GM18517 (cell line): ENCODE results near the gene NOP10.
A peak's percentile ranks its signal among the peaks of the same experiment; 100 is the strongest.
"Not testable (repeated sequence)": the region's sequence is repeated elsewhere in the genome, so short reads cannot be mapped to it uniquely, and the experiment has no call there.

Experiments
- ATAC-seq: cut with Tn5 transposase; IDR thresholded peaks from one replicate; pipeline ENCODE4 v1.9.1; 2021; ENCODE audit warnings: mild to moderate bottlenecking, moderate library complexity; ENCODE audit not compliant: unreplicated experiment

Gene NOP10

GRCh38 chr15:34359416-34359815 lies 16.5 kb upstream of the NOP10 start:
- ATAC-seq, result no peak

- no peak for ATAC-seq
Measured at GRCh38 chr15:34358948-34359347, 16.0 kb upstream of the NOP10 start.

DNA sequence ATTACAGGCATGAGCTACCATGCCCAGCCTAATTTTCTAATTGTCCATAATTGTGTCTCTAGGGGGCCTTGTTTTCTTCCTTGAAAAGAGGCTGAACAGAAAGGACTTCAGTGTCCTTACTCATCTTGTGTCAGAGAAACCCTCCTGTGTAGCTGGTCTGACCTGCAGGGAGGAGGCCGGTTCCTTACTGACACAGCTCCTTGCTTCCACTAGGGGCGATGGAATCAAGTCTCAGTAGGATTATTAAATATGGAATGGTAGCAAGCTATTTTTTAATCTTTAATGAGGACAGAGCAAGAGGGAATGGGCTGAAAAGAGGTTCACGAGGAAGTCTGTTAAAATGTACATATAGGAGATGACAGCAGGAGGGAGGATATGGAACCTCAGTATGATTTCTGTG lies 15.4 kb upstream of the NOP10 start:
- ATAC-seq, result no peak

DNA sequence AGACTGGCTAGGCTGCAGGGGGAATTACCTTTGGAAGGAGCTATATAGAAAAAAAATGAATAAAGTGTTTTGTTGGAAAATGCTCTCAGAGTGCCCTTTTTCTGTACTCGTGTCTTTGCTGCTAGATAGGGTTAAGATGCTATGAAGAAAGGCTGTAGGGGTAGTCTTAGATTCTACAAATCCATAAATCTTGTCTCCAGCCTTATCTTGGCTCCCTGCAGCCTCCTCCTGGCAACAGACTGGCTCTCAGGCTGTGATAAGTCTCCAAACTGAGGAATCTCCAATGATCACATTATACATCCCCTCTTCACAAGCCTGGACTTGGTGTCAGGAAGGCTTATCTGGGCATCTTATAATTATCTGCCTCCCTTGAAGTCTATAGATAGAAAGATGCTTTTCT lies 14.7 kb upstream of the NOP10 start:
- ATAC-seq, result no peak

DNA sequence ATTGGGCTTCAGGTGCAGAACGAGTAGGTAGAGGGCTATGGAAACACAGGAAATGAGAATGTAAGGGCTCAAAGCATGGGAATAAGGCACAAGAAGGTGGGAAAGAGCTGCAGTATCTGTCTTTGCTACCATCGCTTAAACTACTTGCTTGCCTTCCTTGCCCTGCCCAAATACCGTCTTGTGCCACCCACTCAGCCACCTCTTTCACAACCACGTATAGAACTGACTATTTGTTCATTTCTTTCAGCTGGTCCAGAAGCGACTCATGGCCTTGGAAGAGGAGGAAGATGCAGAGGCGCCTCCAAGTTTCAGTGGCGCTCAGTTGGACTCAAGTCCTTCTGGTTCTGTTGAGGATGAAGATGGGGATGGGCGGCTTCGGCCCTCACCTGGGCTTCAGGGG lies 12.3 kb upstream of the NOP10 start:
- no peak for ATAC-seq

- no peak for ATAC-seq
Measured at GRCh38 chr15:34354286-34354685, 11.3 kb upstream of the NOP10 start.

- no peak for ATAC-seq
Measured at GRCh38 chr15:34353627-34354026, 10.7 kb upstream of the NOP10 start.

DNA sequence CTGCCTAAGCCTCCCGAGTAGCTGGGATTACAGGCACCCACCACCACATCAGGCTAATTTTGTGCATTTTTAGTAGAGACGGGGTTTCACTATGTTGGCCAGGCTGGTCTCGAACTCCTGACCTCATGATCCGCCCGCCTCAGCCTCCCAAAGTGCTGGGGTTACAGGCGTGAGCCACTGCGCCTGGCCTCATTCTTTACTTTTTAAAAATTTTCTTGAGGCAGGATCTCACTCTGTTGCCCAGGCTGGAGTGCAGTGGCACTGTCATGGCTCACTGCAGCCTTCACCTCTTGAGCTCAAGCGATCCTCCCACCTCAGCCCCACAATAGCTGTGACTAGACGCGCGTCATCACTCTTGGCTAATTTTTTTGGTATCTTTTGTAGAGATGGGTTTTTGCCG lies 10.1 kb upstream of the NOP10 start:
- ATAC-seq, result not testable (repeated sequence)

DNA sequence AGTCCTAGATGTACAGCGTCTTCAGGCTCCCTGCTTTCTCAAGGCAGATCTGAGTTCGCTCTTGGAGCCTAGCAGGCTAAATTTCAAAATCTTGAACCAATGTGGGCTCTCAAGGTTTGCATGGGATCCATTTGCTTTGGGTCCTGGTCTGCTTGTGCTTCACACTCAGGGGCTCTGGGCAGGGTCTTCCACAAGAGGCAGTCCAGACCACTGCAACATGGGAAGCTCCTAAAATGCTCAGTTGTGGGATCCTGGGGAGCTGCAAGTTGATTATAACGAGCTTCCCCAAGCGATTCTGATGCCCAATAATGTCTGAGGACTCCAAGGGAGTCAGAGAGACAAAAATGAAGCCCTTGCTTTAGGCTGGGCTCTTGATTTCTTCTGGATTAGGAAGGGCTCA lies 6.8 kb upstream of the NOP10 start:
- ATAC-seq, result no peak

GRCh38 chr15:34348735-34349300 lies 5.9 kb upstream of the NOP10 start:
- ATAC-seq, result no peak

GRCh38 chr15:34347951-34348638 lies 5.2 kb upstream of the NOP10 start:
- ATAC-seq, result no peak

DNA sequence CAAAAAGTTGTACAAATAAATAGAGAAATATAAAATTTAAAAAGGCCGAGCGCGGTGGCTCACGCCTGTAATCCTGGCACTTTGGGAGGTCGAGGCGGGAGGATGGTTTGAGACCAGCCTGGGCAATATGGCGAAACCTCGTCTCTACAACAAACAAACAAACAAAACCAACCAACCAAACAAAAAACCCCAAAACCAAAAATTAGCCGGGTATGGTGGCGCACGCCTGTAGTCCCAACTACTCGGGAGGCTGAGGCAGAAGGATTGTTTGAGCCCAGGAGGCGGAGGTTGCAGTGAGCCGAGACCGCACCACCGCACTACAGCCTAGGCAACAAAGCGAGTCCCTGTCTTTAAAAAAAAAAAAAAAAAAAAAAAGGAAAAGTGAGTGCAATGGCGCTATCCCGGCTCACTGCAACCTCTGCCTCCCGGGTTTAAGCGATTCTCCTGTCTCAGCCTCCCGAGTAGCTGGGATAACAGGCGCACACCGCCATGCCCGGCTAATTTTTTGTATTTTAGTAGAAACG lies 661 bp downstream of the NOP10 start:
- not testable (repeated sequence) for ATAC-seq

DNA sequence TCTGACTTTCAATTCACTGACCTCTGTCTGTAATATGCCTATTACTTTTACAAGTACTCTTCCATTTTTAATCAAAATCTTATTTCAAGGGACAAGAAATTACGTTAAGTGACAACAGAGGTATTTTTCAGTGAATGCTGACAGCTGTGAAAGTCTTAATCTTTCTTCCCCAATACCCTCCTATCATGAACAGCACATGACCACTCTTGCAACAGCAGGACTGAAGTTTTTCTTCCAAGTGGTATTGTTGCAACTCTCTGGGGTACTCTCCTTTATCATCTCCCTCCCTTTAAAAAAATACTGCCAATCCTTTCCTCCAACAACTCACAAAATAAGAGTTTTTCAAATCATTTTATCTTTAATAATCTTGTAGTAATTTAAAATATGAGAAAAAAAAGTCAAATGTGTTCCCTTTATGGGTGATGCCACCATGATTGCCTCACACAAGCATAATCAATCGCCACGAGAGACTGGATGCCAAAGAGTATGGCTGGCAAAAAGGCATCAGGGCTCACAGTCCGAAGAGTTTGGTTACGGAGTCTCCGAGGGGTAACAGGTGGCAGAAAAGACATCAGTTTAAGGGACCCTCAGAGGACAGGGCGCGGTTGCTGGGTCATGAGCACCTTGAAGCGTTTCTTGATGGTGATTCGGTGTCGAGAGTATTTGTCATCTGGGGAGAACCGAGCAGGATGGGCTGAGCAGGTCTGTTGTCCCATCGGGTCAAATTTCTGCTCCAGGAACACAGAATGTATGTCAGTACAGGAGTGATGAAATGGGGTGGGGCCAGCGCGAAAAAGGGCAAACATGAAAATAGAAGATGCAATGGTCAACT lies 1.3 kb downstream of the NOP10 start:
- ATAC-seq, result no peak

DNA sequence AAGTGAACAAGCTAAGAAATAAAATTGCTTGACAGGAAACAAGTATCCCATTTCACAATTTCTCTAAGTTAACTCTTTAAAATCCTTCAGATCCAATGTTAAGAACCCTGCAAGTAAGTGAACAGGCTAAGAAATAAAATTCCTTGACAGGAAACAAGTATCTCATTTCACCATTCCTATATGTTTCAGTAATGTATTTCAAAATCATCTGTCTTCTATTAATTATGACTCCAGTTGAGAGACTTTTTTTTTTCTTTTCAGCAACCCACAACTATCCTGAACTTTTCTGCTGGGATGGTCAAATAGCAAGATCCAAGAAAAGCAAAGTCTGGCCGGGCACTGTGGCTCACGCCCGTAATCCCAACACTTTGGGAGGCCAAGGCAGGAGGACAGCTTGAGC lies 3.0 kb downstream of the NOP10 start:
- ATAC-seq, result no peak

DNA sequence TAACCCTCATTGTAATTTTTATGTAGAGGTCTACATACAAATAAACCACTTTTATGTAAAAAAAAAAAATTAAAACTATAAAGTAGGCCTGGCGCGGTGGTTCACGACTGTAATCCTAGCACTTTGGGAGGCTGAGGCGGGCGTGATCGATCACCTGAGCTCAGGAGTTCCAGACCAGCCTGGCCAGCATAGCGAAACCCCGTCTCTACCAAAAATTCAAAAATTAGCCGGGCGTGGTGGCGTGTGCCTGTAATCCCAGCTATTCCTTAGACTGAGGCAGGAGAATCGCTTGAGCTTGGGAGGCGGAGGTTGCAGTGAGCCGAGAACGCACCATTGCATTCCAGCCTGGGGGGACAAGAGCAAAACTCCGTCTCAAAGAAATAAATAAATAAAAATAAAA lies 4.6 kb downstream of the NOP10 start:
- no peak for ATAC-seq

DNA sequence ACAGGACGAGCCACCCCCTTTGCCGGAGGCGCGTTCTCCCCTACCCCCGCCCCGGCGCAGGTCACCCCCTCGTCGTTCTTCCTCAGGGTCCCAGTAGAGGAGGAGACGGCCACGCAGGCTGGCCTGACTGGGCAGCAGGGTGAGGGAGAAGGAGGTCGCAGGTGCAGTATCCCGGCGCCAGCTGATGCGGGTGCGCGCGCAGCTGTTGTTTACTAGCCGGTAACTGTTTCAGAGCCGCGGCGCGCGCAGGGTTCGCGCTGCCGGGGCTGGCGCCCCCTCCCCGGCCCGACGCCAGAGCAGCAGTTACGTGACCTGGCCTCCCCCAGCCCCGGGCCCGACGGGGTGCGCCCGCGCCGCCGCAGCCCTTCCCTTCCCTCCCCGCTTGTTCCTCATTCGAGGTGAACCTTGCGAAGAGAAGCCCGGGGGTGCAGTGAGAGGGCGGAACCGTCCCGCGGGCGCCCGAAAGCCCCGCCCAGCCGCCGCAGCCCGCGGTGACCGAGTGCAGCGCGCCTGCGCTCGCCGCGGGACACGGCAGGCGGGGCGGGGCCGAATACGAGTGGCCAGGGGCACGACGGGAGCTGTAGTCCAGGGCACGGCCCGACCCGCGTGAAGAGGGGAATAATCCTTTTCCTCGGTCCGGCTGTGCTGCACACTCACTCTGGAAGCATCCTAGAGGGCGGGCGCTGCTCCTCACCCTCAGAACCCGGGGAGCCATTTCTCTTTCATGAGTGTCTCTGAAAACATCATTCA lies 5.2 kb downstream of the NOP10 start, which contains the start of gene SLC12A6:
TSS of gene SLC12A6 (minus strand) at position 225 of the 750 bp plus-strand sequence. CDS start 1,101 bp downstream, outside the sequence.
- ATAC-seq, result peak; percentile 43

DNA sequence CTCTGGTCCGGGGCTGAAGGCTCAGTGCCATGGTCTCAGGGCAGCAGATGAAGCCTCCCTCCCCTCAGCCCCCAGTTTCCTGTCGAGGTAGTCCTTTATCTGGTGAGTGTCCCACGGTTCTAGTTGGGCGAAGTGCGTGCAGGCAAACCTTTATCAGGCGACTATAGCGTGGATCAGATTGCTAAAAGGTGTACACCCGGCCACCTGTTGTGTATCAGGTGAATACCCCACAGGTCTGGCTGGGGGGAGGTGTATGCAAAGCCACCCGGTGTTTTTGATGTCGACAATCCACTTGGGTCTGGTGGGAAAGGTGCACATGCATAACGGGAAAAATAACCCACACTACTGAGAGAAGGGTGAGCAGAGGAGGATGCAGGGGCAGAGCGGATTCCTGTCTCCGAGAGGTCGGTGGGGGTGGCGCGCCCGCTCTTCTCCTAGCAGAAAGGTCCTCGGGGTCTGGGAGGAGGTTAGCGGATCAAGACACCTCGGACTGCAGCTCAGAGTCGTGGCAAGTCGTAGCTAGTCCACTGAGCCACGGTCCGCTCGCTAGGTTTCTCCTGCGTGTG lies 5.9 kb downstream of the NOP10 start:
- no peak for ATAC-seq

DNA sequence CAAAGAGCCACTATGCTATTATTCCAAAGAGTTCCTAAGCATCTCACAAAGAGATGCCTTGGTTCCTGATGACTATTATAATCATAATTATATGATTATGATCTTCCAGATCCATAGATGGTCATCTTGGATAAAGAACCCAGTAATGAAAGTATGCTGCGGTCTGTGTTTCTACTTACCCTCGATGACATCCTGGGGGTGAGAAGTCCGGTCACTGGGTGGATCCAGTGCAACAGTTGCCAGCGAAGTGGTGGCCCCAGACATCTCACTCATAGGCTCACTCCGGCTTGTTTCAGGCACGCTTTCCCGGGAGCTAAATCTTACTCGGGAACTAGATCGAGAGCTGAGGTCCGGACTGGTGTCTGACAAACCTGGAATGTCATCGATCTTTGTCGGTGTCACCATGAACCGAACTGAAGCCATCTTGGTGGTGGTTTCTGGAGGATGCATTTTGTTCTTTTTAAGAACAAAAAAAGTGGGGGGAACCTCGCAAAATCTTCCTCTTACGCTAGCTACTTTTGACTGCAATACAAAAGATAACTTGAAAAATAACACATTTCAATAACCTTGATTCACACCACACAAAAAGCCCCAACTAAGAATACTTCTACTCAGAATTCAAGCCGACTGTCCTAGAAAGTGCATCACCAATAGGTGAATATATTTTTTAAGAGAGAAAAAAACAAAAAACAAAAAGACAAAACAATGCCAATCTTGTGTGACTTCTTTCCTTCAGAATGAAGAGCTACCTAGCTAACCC lies 6.5 kb downstream of the NOP10 start:
- no peak for ATAC-seq

DNA sequence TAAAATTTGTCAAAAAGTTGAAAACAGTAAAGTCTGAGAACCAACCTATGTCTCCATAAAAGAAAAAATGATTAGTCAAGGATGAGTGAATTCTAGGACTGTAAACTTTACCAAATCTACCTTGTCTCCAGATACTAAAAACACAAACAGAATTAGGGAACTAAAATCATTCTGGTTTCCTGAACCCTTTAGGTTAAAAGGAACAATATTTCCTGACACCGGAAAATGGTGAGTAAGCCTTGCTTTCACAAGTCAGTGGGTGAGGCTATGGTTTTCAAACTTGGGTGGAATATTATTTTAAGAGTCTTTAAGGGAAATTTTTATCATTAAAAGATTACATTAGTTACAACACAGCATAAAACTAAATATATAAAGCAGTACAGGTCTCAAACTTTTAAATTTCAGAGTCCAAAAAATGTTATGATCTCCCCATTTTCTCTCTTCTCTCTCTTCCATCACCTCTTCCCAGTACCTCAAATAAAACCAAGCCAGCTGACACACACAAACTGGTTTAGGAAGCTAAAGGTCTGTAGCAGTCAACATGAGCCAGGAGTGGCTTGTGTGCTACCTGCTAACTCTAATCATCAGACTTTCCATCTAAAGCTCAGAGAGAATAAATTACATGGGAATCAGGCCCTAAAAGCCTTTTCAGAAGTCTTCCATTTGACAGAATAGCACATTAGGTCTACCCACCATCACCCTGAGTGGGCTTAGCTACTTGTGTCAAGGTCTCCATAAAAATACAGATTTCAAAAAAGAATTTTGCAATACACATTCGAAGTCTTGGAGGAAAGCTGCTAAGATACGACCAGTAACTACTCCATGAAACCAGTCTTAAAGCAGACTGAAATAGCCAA lies 7.5 kb downstream of the NOP10 start:
- ATAC-seq, result no peak
